Left ventricle myocardium superior (tissue), 1 donor: Measurements from ENCODE around the gene AFAP1. TPM values are rescaled to one million over a fixed set of nuclear protein-coding genes. Genes with fewer than 3 reads are reported as not detected.

Source experiments
- ATAC-seq: fragments of 200-7000 bp; cut with Tn5 transposase; one replicate; pipeline ENCODE4 v1.9.1; 2020; ENCODE audit warnings: mild to moderate bottlenecking, moderate library complexity
- DNase-seq: peaks from one replicate; pipeline ENCODE4 v3.0.0-alpha.2; 2020
- intact Hi-C: fragments of 100-400 bp; cut with micrococcal nuclease; formaldehyde crosslinking; loops from one replicate; pipeline ENCODE4 v1.11.0; 2022
- total RNA-seq: library from RNA; stranded (reverse); fragmentation: NEBNext Ultra II Directional; extraction: Animal tissue kit (Norgen Biotek cat#: 25700); gene quantifications from one replicate; pipeline ENCODE4 v1.2.1, GENCODE V29; 2021
- donor health status: DM: no; HTN: yes; CAD: no; lungs with severe emphysema.

AFAP1 gene
- total RNA-seq, 1 donor from 2014 or later: 7.7 TPM

DNA sequence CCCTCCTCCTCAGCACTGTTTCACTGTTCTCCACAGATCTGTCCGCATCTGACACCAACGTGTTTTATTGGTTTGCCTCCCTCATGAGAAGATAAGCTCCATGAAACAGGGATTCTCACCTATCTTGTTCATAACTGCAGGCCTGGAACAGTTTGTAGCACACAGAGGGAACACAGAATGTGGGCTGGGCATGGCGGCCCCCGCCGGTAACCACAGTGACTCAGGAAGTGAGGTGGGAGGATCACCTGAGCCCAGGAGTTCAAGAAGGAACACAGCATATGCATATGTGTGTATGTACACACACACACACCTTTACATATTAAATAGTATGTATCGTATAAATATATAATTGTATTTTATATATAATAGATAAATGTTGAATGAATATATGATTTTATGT is 168.6 kb downstream of the AFAP1 start:
- no peak for ATAC-seq
- intact Hi-C loops: no loop called here

DNA sequence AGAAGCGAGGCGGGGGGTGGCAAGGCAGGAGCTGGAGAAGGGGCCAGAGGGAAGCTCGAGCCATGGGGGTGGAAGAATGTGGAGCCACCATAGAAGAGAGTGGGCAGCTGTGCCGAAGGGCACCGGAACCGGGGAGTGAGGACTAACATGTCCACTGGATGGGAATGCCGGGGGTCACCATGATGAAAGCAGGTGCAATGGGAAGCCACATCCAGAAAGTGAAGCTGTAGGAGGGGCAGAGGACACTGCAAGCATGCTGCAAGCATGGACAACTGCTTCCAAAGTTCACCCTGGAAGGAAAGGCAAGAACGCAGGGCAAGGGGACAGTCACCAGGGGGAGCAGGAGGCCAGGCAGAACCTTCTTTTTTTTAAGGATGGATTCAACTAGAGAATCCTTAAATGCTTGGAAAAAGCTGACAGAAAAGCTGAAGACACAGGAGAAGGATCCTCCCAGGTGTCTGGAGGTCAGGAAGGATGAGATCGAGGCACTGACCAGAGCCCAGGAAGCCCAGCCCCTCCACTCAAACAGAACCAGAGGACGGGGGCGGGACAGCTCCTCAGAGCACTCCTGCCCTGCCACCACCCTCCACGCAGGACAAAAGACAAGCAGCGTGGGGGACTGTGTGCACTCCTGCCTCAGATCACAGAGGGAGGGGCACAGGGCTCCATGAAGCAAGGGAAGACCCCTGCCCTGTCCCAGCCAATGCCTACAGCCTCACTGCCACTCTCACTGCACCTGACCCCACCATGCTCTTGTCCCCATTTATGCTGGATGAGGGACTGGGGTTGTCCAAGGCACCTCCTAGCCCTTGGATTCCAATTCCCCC is 169.2 kb downstream of the AFAP1 start:
- intact Hi-C loops: no loop called here
- peak; percentile 19 for ATAC-seq

More for the DNA sequence above, 168.6 kb downstream of the AFAP1 start:
- DNase-seq: no peak

GRCh38 chr4:7769396-7770223 is 170.1 kb downstream of the AFAP1 start:
- intact Hi-C loops: no loop called here
- ATAC-seq (no peak), DNase-seq (no peak)

More for the DNA sequence above, 169.2 kb downstream of the AFAP1 start:
- no peak for DNase-seq

DNA sequence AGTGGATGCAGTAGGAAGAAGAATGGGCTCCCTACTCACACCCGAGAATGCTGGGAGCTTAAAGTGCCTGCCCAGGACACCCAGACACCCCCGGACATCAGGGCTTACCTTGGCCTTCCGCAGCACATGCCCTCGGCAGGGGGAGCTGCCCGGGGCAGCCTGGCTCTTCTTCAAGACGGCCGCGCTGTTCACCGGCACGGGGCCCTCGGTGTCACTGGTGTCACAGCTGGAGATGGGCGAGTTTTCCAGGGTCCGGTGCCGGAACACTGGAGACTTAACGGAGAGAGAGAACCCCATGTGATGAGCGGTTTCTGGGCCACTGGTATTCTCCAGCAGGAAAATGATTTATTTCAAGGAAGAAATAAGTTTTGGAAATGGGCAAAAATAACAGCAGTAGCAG is 170.9 kb downstream of the AFAP1 start:
- intact Hi-C loops: no loop called here
- ATAC-seq: no peak

GRCh38 chr4:7767966-7768365 is 171.7 kb downstream of the AFAP1 start:
- intact Hi-C loops: no loop called here

More for the DNA sequence above, 170.9 kb downstream of the AFAP1 start:
- DNase-seq: no peak

GRCh38 chr4:7767526-7767925 is 172.1 kb downstream of the AFAP1 start:
- no peak for ATAC-seq
- no peak for DNase-seq
- intact Hi-C loops: no loop called here

More at GRCh38 chr4:7767966-7768365, 171.7 kb downstream of the AFAP1 start:
- no peak for ATAC-seq
- DNase-seq: no peak

DNA sequence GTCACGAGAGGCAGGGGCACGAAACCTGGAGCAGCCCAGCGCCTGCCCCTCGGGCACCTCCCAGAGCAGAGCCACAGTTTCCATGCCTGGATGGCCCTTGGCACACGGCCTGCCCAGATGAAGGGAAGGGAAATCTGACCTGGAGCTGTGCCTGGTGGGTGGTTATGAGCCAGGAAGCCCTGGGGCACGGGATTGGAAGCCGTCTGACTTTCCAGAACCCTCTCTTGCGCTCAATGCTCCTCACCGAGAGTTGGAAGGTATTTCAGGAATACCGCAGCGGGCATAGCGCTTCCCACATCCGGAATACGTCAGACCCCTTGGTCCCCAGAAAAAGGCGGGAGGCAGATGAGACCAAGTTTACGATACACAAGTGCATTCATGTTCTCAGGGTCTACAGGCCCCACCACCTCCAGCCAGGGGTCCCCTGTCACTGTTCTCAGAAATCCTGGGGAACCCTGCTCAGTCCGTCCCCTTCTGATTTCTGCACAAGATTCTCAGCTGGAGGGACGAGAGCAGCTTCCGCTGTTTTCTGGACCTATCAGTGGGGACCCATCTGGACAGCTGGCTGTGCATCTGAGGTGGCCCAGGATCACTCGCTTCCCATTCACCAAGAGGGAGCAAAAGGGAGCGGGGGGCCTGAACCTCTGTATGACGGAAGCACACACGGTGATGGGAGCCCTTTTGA is 172.9 kb downstream of the AFAP1 start:
- intact Hi-C loops: no loop called here
- DNase-seq (peak; percentile 66), ATAC-seq (peak; percentile 48)

GRCh38 chr4:7766086-7766485 is 173.6 kb downstream of the AFAP1 start:
- ATAC-seq (no peak), DNase-seq (peak; percentile 9)
- intact Hi-C loops: no loop called here

- ATAC-seq (no peak), DNase-seq (peak; percentile 23)
- intact Hi-C loops: no loop called here
Observed at GRCh38 chr4:7765666-7766065, 174.0 kb downstream of the AFAP1 start.

GRCh38 chr4:7764466-7764865 is 175.2 kb downstream of the AFAP1 start:
- DNase-seq: peak; percentile 28
- intact Hi-C loops: loop anchor here (5.0 kb wide), 1 partner anchor 38 kb away; no protein-coding TSS in a partner anchor

DNA sequence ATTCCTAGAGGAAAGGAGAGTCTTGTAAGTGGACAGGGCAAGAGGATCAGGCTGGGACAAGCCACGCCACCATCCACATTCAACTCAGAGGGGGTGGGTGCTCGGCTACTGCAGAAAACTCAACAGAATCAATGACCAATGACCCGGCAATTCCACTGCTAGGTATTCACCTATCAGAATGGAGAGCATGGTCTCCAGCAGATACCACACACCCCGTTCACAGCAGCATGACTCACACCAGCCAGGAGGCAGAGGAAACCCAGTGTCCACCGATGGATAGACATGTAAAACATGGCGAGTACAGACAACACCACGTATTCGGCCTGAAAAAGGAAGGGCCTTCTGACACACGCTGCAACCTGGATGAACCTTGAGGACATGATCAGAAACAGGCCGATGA is 175.9 kb downstream of the AFAP1 start:
- intact Hi-C loops: loop anchor here (5.0 kb wide), 1 partner anchor 39 kb away; no protein-coding TSS in a partner anchor
- ATAC-seq: no peak

More at GRCh38 chr4:7764466-7764865, 175.2 kb downstream of the AFAP1 start:
- no peak for ATAC-seq

GRCh38 chr4:7763106-7763505 is 176.6 kb downstream of the AFAP1 start:
- DNase-seq: peak; percentile 23
- no peak for ATAC-seq
- intact Hi-C loops: loop anchor here (5.0 kb wide), 1 partner anchor 39 kb away; no protein-coding TSS in a partner anchor

More for the DNA sequence above, 175.9 kb downstream of the AFAP1 start:
- peak; percentile 3 for DNase-seq

DNA sequence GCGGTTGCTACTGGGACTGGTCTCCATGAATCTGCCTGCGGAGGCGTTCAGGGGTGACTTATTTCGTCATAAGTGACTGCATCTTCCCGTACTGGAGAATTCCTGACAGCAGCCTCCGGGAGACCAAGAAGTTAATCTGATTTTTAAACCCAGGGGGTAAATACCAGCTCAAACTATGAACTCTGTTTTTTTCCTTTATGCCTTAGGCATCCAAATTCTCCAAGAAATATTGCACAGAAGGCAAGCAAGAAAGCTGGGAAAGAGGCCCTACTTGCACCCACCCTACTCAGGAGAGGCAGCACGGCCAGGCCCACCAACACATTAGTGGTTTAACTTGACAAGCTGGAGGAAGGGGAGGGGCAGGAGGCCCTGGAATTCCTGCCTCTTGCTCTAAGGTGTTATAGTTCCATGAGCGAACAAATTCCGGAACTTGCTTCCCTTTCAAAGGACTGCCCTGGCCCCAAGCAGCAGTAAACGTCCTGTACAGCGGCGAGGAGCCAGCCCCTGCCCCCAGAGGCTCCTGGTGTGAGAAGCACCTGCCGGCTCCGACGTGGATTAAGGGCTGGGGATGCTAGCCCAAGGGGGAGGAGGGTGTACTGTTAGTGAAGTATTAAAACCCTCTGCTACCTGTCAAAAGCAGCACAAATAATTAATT is 177.2 kb downstream of the AFAP1 start:
- intact Hi-C loops: loop anchor here (5.0 kb wide), 1 partner anchor 40 kb away; no protein-coding TSS in a partner anchor
- no peak for ATAC-seq
- DNase-seq: peak; percentile 24

DNA sequence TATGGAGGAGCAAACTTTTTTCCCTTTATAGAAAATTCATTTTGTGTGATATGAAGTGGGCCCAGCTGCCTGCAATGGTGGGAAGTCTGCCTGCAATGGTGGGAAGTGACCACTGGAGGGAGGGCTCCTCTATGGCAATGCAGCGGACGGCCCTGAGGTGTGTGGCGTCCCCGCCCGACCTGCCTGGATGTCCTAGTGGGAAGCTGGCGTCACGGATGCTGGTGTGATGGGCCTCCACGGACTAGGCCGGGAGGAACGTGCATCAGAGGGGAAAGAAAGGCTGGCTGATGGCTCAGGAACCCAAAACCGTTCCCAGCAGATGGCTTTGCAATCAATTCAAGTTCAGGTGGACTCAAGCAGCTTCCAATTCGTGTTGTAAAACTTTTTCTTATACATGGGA is 177.9 kb downstream of the AFAP1 start:
- DNase-seq (peak; percentile 91), ATAC-seq (peak; percentile 89)
- intact Hi-C loops: loop anchor here (5.0 kb wide), 1 partner anchor 41 kb away; no protein-coding TSS in a partner anchor

DNA sequence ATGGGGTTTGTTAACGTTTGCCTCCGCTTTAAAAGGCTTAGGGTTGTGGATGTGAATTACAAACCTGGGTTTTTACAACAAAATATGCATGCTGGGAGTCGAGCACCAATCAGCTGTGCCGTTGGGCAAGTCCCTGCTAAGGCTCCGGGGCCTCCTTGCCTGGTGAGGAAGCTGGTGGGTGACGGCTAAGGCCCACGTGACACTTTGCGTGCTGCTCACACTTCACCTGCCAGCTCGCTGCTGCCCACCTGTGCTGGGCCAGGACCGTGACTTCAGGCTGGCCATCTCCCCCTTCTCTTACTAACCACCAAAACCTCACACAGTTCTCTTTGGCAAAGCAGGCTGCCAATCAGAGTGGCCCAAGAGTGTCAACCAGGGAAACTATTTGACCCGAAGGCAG is 178.3 kb downstream of the AFAP1 start:
- intact Hi-C loops: loop anchor here (5.0 kb wide), 1 partner anchor 41 kb away; no protein-coding TSS in a partner anchor
- peak; percentile 28 for DNase-seq

DNA sequence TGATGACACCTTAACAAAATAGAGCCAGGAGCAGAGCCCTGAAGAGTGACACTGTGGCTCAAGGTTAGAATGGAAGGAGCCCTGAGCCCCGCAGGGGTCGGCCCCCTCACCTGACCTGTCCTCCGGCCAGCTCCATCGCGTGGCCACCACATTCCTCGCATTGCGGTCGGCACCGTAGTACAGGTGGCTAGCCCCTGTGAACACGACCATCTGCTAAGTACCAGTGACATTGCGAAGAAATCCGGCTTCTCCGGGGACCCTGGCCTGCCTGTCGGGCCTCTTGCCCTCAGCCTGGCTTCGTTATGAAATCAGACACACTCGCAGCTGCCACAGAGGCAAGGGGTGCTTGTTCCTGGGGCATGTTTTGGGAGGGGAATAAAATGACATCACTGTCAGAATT is 179.0 kb downstream of the AFAP1 start:
- DNase-seq (peak; percentile 18), ATAC-seq (no peak)
- intact Hi-C loops: loop anchor here (5.0 kb wide), 1 partner anchor 42 kb away; no protein-coding TSS in a partner anchor

More for the DNA sequence above, 178.3 kb downstream of the AFAP1 start:
- no peak for ATAC-seq

DNA sequence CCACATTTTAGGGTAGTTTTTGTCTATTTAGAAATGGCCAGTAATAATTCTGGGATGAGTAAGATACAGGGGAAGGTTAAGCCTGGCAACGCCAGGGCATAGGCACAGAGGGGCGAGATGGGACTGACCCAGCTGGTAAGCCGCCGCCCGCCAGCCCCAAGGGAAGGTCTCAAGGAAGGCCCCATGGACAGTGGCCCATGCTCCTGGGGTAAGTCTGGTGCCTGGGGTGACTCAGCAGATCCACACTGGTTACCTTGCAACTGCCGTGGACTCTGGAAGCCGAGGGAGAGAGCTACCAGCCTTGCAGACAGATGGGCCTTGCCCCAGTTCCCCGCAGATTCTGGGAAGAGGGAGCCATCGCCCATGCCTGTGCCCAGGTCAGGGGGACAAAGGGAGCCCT is 179.4 kb downstream of the AFAP1 start:
- DNase-seq (peak; percentile 25), ATAC-seq (no peak)
- intact Hi-C loops: loop anchor here (5.0 kb wide), 1 partner anchor 42 kb away; no protein-coding TSS in a partner anchor

DNA sequence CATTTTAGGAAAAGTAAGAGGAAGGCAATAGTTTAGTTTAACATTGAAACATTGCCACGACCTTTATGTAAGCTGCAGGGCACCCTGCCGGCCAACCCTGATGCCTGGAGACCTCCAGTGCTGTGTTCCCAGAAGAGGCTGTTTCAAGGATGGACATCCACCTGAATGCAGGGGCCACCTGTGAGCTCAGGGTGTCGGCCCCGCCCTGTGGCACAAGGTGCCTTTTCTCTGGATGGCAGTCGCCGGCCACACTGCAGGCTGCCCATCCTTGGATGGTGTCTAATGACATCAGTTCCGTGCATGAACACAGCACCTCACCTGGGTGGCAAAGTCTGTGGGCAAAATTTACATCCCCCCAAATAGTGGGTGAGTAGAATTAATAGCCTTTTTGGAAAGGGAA is 180.0 kb downstream of the AFAP1 start:
- intact Hi-C loops: loop anchor here (5.0 kb wide), 1 partner anchor 43 kb away; no protein-coding TSS in a partner anchor
- DNase-seq (peak; percentile 16), ATAC-seq (no peak)
